GM12878 (cell line): ENCODE data around the gene IBA57. TPM values are rescaled to one million over a fixed set of nuclear protein-coding genes. Genes with fewer than 3 reads are reported as not detected.

Source experiments
- ATF7 ChIP-seq: fragments of 450-650 bp; IDR thresholded peaks from 2 replicates; pipeline ENCODE4 v1.6.1; 2016; ENCODE audit warnings: low read depth, mild to moderate bottlenecking
- CREB1 ChIP-seq: IDR thresholded peaks from 2 replicates; pipeline ENCODE4 v1.6.1; 2012; ENCODE audit warnings: low read depth, mild to moderate bottlenecking, inconsistent platforms
- CREM ChIP-seq: IDR thresholded peaks from 2 replicates; pipeline ENCODE4 v1.6.1; 2014; ENCODE audit warnings: antibody characterized with exemption, low read depth
- CTCF ChIP-seq, 3 experiments: IDR thresholded peaks in 2 of 3; conservative IDR thresholded peaks in 1 of 3; 2 replicates each; pipeline ENCODE4 v1.5.1; 2011; ENCODE audit warnings: low read depth in 3 of 3, low read length in 3 of 3, mild to moderate bottlenecking in 3 of 3, control low read depth in 2 of 3, moderate library complexity in 2 of 3, inconsistent platforms in 1 of 3, mixed read lengths in 1 of 3; ENCODE audit not compliant: control insufficient read depth in 2 of 3, insufficient read depth in 1 of 3; ENCODE audit errors: extremely low read depth in 1 of 3
- GABPA ChIP-seq: IDR thresholded peaks from 2 replicates; pipeline ENCODE4 v1.6.1; 2014; ENCODE audit warnings: antibody characterized with exemption, low read depth, mild to moderate bottlenecking, inconsistent platforms
- HDAC2 ChIP-seq: fragments of 200-600 bp; sonication (generic); IDR thresholded peaks from 2 replicates; pipeline ENCODE4 v1.6.1; 2017
- HDGF ChIP-seq: fragments of 450-650 bp; IDR thresholded peaks from 2 replicates; pipeline ENCODE4 v1.6.1; 2016; ENCODE audit warnings: antibody characterized with exemption
- IRF5 ChIP-seq: fragments of 450-650 bp; IDR thresholded peaks from 2 replicates; pipeline ENCODE4 v1.6.1; 2017; ENCODE audit warnings: borderline replicate concordance
- KDM1A ChIP-seq: fragments of 200-600 bp; sonication (generic); IDR thresholded peaks from 2 replicates; pipeline ENCODE4 v1.6.1; 2016; ENCODE audit warnings: borderline replicate concordance
- LARP7 ChIP-seq: fragments of 450-650 bp; IDR thresholded peaks from 2 replicates; pipeline ENCODE4 v1.6.1; 2017; ENCODE audit warnings: mild to moderate bottlenecking
- MEF2A ChIP-seq: IDR thresholded peaks from 2 replicates; pipeline ENCODE4 v1.6.1; 2011; ENCODE audit warnings: low read depth, mild to moderate bottlenecking, low read length, moderate library complexity; ENCODE audit not compliant: insufficient read depth
- NR2F1 ChIP-seq: fragments of 450-650 bp; conservative IDR thresholded peaks from 2 replicates; pipeline ENCODE4 v1.6.1; 2017; ENCODE audit warnings: mild to moderate bottlenecking
- PAX5 ChIP-seq: IDR thresholded peaks from 2 replicates; pipeline ENCODE4 v1.6.1; 2011; ENCODE audit warnings: low read depth, low read length, borderline replicate concordance
- POLR2A ChIP-seq: IDR thresholded peaks from 2 replicates; pipeline ENCODE4 v1.6.1; 2011; ENCODE audit warnings: low read depth, mild to moderate bottlenecking, low read length
- POLR2AphosphoS2 ChIP-seq: IDR thresholded peaks from 2 replicates; pipeline ENCODE4 v1.6.1; 2011; ENCODE audit warnings: low read depth, mild to moderate bottlenecking, low read length, improper control_type of control experiment, moderate library complexity
- POLR2AphosphoS5 ChIP-seq: IDR thresholded peaks from 2 replicates; pipeline ENCODE4 v1.6.1; 2011; ENCODE audit warnings: mild to moderate bottlenecking, low read length, inconsistent platforms
- RCOR1 ChIP-seq: conservative IDR thresholded peaks from 2 replicates; pipeline ENCODE4 v1.6.1; 2012; ENCODE audit warnings: low read depth, low read length, improper control_type of control experiment
- RELB ChIP-seq: fragments of 450-650 bp; IDR thresholded peaks from 2 replicates; pipeline ENCODE4 v1.6.1; 2017; ENCODE audit warnings: low read depth, mild to moderate bottlenecking, moderate library complexity
- SPI1 ChIP-seq: IDR thresholded peaks from 2 replicates; pipeline ENCODE4 v1.6.1; 2011; ENCODE audit warnings: low read depth, mild to moderate bottlenecking, low read length, moderate library complexity, borderline replicate concordance; ENCODE audit not compliant: insufficient read depth
- TAF1 ChIP-seq: IDR thresholded peaks from 2 replicates; pipeline ENCODE4 v1.6.1; 2011; ENCODE audit warnings: mild to moderate bottlenecking, low read depth, low read length, borderline replicate concordance
- TARDBP ChIP-seq: IDR thresholded peaks from 2 replicates; pipeline ENCODE4 v1.6.1; 2016; ENCODE audit warnings: borderline replicate concordance
- TCF12 ChIP-seq: IDR thresholded peaks from 2 replicates; pipeline ENCODE4 v1.6.1; 2011; ENCODE audit warnings: low read depth, mild to moderate bottlenecking, low read length
- YY1 ChIP-seq: IDR thresholded peaks from 2 replicates; pipeline ENCODE4 v1.6.1; 2011; ENCODE audit warnings: low read depth, mild to moderate bottlenecking, low read length
- ZSCAN29 ChIP-seq: fragments of 450-650 bp; IDR thresholded peaks from 2 replicates; pipeline ENCODE4 v1.6.1; 2017; ENCODE audit warnings: mild to moderate bottlenecking, moderate library complexity
- polyA plus RNA-seq, 11 experiments: library from polyadenylated mRNA; depleted of rRNA in 4 of 11; unstranded in 6 of 11; stranded (reverse) in 5 of 11; fragments of >200 nt; fragmentation: Nextera tagmentation in 4 of 11; fragmentation: Illumina TruSeq in 1 of 11; extraction: Ambion mirVana in 4 of 11; extraction: Trizol in 1 of 11; gene quantifications; 1 replicate in 1 of 11; 2 replicates in 10 of 11; pipeline versions ENCODE4 v1.2.1 to v1.2.3, GENCODE V29; 2011 to 2016; ENCODE audit warnings: inconsistent platforms in 2 of 11, missing spikeins in 2 of 11, low read depth in 1 of 11
- total RNA-seq, 4 experiments: library from RNA; depleted of rRNA in 3 of 4; stranded (reverse); fragments of >200 nt in 3 of 4; fragmentation: Illumina TruSeq in 1 of 4; extraction: Trizol in 1 of 4; gene quantifications; 2 replicates each; pipeline versions ENCODE4 v1.2.1 to v1.2.3, GENCODE V29; 2013 to 2021

IBA57 gene
- total and polyA plus RNA-seq, 10 of the 15 experiments (the other 5 are each of a cell fraction or from before 2014, with no cell fraction given) = 0.51 to 8.6 (median 3.7) TPM

GRCh38 chr1:228165372-228166169, at the start of gene IBA57 (continued):
- TF ChIP-seq GABPA (no peak), PAX5 (peak; percentile 17; the same call in 1 of the 2 replicates), CTCF (IDR thresholded peaks at IDR 0.05 in 2 of 3, conservative IDR thresholded peaks at IDR 0.05 in 1 of 3; ENCODE audit: control insufficient read depth in 2 of 3, extremely low read depth in 1 of 3, insufficient read depth in 1 of 3, low read depth in 3 of 3, low read length in 3 of 3) (peak; percentile 88 to 98 (median 92)), IRF5 (no peak), POLR2A (peak; percentile 95), ATF7 (peak; percentile 99), TAF1 (peak; percentile 99), POLR2AphosphoS5 (peak; percentile 96), MEF2A (0 out of 2 replicates have a peak, but pooled peaks have one; percentile 3), RELB (0 out of 2 replicates have a peak, but pooled peaks have one; percentile 14), RCOR1 (no peak), LARP7 (peak; percentile 99), NR2F1 (peak; percentile 71), SPI1 (no peak), HDAC2 (no peak), YY1 (peak; percentile 99), TCF12 (no peak), ZSCAN29 (peak; percentile 77; the same call in 1 of the 2 replicates), KDM1A (no peak), POLR2AphosphoS2 (peak; percentile 93), TARDBP (no peak; the same call in 1 of the 2 replicates), CREB1 (peak; percentile 98), HDGF (peak; percentile 94), CREM (peak; percentile 96)
